Cerebellar nuclear complex (tissue), 1 donor: ENCODE data around the gene NGEF.
"Not testable (repeated sequence)": the region's sequence is repeated elsewhere in the genome, so short reads cannot be mapped to it uniquely, and the experiment has no call there.

Source experiments
- DNase-seq, 2 experiments: peaks; one replicate each; lab custom pipeline; 2025; lab: John Stamatoyannopoulos, UW

Gene NGEF

DNA sequence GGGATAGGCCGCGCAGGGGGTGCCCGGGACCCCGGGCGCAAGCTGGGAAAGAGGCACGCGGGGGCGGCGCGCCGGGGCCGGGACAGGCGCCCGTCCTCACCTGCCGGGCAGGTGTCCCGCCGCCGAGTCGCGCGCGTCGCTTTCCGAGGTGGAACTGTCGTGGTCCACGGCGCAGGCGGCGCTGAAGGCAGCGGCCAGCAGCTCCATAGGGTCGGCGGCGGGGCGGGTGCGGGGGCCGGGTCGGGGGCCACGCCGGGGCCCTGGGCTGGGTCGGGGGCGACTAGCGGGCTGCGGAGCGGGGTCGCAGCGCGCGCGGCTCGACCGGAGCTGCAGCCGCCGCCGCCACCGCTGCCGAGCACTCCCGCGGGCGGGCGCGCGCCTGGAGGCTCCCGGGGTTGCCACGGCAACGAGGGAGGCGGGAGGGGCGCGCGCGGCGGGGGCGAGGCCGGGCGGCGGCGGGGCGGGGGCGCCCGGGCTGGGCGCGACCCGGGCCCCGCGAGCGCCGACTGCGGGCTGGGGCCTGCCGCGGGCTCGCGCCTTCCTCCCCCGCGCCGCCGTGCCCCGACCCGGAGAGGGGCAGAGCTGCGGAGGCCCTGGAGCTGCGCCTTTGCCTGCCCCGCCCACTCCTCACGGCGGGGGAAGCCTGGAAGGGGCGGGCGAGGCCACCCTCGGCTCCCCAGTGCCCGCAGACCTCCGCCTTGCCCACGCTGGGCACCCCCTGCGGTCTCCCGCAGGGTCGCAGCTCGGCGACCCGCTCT, 85.1 kb downstream of the NGEF start:
- no peak for DNase-seq

GRCh38 chr2:232927032-232927792, 85.8 kb downstream of the NGEF start:
- no peak for DNase-seq

GRCh38 chr2:232926431-232926939, 86.6 kb downstream of the NGEF start:
- no peak for DNase-seq

DNA sequence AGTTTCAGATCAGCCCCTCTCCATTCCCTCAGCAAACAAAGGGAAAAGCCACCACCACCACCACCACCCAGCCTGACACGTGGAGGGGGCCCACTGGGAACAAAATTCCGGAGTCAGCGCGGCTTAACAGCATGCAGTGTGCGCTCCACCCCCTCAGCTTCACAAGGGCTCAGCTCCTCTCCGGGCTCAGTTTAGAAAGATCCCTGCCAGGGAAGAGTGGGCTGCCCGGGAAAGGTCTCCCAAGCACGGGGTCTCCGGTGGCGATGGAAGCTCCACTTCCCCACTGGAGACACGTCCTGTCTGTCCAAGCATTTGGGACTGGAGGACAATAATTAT, 87.3 kb downstream of the NGEF start:
- DNase-seq = no peak

DNA sequence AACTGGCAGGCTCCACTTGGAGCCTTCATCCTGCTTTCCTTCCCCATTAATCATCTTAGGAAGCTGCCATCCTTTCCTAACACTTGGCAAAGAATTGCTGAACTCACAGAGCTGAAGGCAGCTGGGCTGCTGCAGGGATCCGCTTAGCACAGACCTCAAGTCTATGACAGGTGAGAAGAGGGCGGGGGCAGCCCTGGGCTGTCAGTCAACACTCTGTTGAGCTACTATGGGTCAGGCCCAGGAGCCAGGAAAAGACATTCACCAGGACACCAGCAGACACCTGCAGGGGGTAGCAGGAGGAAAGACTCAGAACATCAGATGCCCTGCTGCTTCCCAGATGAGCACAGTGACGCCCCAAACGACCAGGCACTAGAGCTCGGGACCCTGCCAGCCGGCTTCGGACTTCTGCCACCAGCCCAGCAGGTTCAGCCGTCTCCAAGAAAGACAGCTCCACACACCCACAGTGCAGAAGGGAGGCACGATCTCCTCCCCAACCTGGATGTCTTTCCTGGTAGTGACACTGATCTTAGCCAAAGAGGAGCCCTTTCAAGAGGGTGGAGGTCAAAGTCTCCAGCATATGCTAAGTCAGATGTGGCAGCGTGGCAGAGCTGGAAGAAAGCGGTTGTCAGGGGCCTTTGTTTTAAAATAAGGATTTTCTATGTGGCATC, 87.8 kb downstream of the NGEF start:
- no peak for DNase-seq

GRCh38 chr2:232924433-232924832, 88.6 kb downstream of the NGEF start:
- no peak for DNase-seq

GRCh38 chr2:232920760-232921159, 92.3 kb downstream of the NGEF start:
- no peak for DNase-seq

- no peak for DNase-seq
Observed at GRCh38 chr2:232920055-232920454, 93.0 kb downstream of the NGEF start.

GRCh38 chr2:232919141-232919540, 93.9 kb downstream of the NGEF start:
- DNase-seq = no peak

GRCh38 chr2:232913903-232914302, 99.2 kb downstream of the NGEF start:
- DNase-seq = no peak

DNA sequence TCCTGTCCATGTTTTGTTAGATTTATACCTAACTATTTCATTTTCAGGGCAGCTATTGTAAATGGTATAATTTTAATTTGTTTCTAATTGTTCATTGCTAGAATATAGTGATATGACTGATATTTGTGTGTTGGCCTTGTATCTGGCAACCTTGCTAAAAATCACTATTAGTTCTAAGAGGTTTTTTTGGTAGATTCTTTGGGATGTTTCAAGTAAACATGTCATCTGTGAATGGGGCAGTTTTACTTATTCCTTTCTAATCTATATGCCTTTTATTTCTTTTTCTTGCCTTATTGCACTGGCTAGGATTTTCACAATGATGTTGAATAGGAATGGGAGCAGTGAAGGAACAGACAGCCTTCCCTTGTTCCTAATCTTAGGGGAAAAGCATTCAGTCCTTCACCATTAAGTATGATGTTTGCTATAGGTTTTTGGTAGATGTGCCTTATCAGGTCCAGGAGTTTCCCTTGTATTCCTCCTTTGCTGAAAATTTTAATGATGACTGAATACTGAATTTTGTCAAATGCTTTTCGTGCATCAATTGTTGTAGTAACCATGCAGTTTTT, 101.3 kb downstream of the NGEF start:
- no peak for DNase-seq

DNA sequence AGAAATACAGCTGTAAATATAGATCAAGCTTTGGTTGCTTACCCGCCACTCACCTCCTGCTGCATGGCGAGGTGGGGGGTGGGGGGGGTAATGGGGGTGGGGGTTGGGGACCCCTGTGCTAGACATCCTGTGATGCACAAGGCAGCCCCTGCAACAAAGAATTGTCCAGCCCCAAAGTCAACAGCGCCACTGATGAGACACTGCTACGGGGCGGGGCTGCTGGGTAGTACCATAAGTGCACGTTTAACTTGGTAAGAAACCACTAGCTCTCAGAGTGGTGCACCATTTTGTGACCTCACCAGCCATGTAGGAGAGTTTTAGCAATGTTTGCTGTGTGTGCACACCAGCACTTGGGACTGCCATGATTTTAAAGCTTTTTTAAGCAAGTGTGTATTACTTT, 102.7 kb downstream of the NGEF start:
- DNase-seq = no peak

DNA sequence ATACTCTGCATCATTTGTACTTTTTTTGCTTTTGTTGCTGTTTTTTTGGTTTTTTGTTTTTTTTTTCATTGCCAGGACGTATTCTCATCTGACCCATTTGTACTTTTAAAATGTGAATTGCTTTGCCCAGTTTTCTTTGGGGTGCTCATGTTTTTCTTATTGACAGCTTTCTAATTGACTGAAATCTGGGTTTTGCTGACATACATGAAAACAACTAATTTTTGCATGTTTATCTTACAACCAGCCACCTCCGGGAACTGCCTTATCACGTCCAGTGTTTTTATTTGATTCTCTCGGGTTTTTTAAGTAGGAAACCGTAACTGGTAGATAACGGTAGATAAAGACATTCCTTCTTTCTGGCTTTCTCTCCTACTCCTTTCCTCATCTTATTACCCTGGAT, 104.4 kb downstream of the NGEF start:
- DNase-seq = no peak

DNA sequence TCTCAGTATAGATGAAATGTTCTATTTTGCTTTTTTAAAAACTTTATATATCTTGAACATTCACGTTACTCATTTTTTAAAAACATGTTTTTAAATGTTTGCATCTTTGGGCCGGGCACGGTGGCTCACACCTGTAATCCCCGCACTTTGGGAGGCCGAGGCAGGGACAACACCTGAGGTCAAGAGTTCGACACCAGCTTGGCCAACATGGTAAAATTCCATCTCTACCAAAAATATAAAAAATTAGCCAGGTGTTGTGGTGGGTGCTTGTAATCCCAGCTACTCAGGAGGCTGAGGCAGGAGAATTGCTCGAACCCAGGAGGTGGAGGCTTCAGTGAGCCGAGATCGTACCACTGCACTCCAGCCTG, 105.4 kb downstream of the NGEF start:
- not testable (repeated sequence) for DNase-seq

GRCh38 chr2:232906867-232907717, 106.0 kb downstream of the NGEF start:
- DNase-seq = not testable (repeated sequence)

DNA sequence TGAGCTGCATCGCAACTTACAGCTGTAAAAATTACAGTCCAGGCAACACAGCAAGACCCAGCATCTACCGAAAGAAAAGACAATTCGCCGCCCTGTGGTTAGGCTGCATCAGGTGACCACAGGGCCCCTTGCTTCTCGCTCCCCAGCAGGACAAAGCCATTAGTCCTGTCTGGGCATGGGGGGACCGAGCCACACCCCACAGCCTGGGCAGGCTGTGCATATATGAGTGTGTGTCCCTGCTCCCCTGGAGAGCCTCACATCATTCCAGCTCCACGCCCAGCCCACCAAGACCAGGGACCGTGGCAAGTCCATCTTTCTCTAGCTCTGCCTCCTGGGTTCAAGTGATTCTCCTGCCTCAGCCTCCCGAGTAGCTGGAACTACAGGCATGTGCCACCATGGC, 109.1 kb downstream of the NGEF start:
- DNase-seq = no peak

DNA sequence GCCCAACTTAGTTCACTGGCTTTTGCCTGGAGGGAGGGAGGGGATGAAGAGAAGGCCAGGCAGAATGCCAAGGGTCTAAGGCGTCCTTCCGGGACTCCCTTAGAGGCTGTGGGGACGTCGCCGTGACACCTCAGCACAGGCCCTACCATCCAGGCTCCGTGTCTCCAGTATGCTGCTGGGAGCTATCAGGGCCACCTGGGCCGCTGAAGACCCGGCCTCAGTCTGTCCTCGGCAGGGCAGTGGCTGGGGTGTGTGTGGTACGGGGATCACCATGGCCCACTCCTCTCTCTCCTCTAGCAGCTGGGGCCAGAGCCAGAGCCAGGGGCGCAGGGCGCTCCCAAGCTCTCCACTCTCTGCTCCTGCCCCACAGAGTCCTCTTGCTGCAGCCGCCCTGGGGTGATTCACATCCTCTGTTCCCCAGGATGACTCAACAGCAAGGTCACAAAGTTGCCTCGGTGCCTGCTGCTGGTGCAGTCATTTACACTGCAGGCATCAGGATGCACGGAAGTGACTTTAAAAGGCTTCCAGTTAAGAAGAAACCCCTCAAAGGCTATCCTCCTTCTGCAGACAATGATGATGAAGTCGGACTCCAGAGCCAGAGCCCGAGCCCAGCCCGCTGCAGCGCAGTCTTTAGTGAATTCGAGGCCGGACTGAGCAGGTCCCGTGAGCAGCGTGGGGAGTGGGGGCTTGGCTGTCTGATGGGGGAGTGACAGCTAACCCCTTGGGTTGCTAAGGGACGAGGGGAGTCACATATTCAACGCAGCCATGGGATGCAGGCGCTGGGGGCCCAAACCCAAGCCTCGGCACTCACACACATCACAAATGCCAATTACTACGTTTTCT, 111.1 kb downstream of the NGEF start:
- no peak for DNase-seq

- no peak for DNase-seq
Observed at GRCh38 chr2:232900811-232901735, 112.0 kb downstream of the NGEF start.
